ENCODE measurements around the gene SORCS3.

DNA sequence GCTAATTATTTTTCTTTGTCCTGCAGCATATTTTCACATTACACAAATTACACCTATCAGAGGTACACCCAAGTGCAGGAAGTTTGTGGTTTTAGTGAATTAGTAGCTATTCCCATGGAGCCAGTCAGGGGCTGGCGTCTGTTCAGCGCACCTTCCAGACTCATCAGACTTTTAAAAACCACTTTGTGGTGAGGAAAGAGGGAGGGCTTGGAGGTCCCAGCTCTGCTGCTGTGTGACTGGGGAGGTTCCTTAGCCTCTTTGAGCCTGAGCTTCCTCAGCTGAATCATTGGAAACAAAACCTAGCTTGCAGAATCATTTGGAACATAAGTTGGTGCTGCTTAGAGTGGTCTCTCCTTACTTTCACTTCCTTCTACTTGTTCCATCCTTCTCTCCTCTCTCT lies 175.4 kb downstream of the SORCS3 start:
- TF ChIP-seq, protein P1, sequence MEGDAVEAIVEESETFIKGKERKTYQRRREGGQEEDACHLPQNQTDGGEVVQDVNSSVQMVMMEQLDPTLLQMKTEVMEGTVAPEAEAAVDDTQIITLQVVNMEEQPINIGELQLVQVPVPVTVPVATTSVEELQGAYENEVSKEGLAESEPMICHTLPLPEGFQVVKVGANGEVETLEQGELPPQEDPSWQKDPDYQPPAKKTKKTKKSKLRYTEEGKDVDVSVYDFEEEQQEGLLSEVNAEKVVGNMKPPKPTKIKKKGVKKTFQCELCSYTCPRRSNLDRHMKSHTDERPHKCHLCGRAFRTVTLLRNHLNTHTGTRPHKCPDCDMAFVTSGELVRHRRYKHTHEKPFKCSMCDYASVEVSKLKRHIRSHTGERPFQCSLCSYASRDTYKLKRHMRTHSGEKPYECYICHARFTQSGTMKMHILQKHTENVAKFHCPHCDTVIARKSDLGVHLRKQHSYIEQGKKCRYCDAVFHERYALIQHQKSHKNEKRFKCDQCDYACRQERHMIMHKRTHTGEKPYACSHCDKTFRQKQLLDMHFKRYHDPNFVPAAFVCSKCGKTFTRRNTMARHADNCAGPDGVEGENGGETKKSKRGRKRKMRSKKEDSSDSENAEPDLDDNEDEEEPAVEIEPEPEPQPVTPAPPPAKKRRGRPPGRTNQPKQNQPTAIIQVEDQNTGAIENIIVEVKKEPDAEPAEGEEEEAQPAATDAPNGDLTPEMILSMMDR (IDR thresholded peaks at IDR 0.05) = no peak
- no peak for TF ChIP-seq POLR2AphosphoS5 (IDR thresholded peaks at IDR 0.05; ENCODE audit: insufficient read depth in 1 of 2, low read depth in 1 of 2)
- TF ChIP-seq POLR2A (IDR thresholded peaks at IDR 0.05) = no peak
